SK-N-MC (cell line): ENCODE data around the gene SEPTIN3.

ENCODE experiments used
- EZH2 ChIP-seq: fragments of 200-600 bp; sonication (generic); IDR thresholded peaks from one replicate; pipeline ENCODE4 v1.6.1; 2017; ENCODE audit warnings: antibody characterized with exemption
- POLR2AphosphoS5 ChIP-seq: IDR thresholded peaks from 2 replicates; pipeline ENCODE4 v1.6.1; 2012; ENCODE audit warnings: mild to moderate bottlenecking, low read depth, low read length, borderline replicate concordance

- TF ChIP-seq POLR2AphosphoS5 (no peak), EZH2 (no peak)
Observed at GRCh38 chr22:41922328-41922727, 46.9 kb upstream of the SEPTIN3 start.
